ENCODE data around the gene CXCL17.
"Not testable (repeated sequence)": the region's sequence is repeated elsewhere in the genome, so short reads cannot be mapped to it uniquely, and the experiment has no call there.

The CXCL17 gene

DNA sequence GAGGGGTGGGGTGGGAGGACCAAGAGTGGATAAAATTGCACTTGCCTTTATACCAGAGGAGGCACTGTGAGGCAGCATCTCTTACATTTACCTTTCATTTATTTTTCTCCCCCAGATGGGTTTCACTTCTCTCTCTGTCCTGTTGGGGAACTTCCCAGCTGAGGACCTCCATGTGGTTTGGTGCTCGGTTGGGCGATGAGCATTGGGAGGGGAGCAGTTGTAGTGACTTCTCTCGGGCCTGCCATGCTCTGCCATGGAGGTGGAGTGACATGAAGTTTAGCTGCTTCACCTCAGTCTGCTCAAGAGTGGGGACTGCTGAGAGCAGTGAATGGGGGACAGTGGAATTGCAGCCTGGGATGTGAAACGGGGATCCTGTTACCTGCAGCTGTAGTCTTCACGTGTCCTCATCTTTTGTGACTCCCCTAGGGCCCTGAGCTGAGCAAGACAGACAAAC, 23.1 kb upstream of the CXCL17 start:
- DNase-seq, result no peak

DNA sequence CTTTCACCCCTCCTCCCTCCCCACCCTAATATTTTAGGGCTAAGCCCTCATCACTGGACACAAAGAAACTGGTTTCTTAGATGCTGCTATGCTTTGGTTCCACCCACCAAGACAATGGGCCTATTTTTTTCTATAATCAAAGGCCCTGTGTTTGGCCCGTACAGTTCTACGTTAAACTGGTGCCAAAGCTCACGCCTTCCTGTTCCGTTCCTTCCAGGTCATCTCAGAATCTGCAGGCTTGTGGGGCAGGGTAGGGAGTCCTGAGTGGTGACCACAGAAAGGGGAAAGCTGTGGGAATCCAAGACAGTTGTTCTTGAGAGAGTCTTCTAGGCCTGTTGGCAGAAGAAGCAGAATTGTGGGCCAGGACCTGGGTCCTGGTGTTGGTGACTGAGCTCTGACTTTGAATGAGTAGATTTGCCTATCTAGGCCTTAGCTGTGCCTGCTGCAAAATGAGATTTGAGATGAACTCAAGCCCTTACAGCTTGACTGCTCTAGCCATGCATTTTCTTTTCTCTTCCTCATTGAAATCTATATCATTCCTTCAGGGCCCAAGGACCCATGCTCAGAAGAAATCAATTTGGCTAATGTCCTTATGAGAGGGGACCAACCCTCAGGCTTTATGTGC, 19.1 kb upstream of the CXCL17 start:
- DNase-seq, result no peak

DNA sequence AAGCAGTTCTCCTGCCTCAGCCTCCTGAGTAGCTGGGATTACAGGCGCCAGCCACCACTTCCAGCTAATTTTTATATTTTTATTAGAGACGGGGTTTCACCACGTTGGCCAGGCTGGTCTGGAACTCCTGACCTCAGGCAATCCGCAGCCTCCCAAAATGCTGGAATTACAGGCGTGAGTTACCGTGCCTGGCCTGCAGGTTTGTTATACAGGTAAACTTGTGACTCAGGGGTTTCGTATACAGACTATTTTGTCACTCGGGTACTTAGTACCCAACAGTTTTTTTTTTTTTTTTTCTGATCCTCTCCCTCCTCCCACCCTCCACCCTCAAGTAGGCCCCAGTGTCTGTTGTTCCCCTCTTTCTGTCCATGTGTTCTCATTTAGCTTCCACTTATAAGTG, 18.5 kb upstream of the CXCL17 start:
- not testable (repeated sequence) for DNase-seq

DNA sequence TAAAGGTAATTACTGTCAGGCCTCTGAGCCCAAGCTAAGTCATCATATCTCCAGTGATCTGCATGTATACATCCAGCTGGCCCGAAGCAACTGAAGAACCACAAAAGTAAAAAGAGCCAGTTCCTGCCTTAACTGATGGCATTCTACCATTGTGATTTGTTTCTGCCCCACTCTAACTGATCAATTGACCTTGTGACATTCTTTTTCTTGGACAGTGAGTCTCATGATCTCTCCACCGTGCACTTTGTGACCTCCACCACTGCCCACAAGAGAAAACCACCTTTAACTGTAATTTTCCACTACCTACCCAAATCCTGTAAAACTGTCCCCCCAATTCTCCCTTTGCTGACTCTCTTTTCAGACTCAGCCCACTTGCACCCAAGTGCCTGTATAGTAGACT, 17.2 kb upstream of the CXCL17 start:
- DNase-seq, result no peak

DNA sequence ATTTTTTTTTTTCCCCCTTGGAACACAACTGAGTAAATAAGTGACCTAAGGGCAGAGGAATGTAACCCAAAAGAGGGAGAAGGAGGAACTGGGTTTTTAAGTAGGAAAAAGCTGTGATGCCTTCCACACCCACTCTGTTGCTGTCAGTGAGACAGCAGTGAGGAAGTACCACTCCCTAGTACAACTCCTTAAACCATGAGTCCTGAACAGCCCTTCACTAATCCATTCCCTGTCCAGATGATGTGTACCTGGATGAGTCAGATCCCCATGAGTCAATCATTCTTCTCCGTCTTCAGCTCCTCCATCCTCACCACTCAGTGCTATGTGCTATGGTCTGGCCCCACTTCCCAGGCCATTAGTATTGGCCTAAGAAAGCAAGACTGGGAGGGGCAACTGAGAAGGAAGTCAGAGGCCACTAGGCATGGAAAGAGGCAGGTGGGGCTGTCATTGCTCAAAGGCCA, 12.9 kb upstream of the CXCL17 start:
- no peak for DNase-seq

DNA sequence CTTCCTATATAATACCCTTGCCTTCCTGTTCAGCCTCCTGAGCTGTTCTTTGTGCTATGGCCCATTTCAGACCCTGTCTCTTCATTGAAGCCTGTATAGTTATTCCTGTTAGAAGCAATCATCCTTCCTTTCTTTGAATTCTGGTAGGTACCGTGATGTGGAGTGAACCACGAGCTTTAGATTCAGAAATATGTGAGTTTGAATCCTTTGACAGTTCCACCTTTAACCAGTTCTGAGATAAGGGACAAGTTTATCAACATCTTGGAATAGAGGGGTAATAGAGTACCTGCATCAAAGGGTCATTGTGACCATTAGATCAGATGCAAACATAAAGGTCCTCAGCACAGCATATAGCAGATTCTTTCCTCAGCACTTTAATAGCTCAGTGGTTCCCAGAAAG, 12.3 kb upstream of the CXCL17 start:
- DNase-seq, result no peak

DNA sequence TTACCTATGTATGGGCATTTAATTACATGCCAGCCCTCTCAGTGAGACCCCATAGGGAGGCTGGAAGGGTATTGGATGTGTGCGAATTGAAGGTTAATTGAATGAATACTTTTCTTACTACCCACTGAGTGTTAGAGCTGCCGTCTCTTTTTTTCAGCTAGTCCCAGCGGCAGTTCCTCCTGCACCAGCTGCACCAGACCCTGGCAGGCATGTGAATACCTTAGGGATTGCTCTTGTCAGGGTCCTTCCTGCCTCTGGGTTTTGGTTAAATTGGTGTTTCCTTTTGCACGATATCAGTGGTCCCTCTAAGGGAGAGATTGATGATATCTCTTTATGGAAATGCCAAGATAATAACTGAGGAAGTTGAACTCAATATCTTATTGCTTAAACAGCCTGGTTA, 9.8 kb upstream of the CXCL17 start:
- DNase-seq, result no peak

DNA sequence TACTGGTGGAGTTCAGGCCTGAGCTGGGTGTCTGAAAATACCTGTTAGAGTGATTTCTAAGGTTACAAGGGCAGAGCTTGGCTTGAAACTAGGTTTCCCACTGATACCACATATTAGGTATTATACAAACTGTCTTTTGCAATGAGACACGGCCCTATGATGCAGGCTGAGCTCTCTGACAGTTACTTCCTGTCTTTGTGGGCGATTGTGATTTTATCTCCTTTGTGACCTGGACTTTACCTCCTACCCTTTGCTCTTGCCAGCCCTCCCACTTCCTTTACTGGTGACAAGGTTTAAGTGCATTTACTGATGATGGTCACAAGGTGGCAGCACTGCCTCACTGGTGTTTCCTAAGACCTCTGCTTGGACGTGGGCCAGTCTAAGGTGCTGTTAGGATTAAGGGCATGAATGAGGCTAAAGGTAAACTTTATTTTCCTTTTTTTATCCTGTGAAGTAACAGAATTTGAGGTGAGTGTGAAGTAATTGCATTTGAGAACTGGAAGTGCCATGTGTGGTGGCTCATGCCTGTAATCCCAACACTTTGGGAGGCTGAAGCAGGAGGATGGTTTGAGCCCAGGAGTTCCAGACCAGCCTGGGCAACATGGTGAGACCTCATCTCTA, 7.7 kb upstream of the CXCL17 start:
- DNase-seq, result peak; percentile 75

DNA sequence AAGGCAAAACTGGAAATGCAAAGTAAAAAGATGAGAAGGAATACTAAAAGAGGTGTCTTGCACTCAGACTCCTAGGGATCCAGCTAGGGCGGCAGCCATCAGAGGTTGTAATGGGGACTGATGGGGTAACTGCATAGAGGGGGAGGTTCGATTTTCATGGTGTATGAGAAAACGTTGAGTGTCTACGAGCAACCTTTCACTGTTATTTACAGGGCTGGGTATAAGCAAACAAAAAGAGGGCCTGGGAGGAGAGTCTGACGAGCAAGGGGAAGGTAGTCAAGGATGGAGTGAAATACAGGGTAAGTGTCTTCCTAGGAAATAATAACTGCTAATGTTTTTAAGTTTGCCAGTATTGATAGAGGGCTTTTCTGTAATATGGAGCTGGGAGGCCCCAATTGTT, 5.6 kb upstream of the CXCL17 start:
- DNase-seq, result not testable (repeated sequence)

DNA sequence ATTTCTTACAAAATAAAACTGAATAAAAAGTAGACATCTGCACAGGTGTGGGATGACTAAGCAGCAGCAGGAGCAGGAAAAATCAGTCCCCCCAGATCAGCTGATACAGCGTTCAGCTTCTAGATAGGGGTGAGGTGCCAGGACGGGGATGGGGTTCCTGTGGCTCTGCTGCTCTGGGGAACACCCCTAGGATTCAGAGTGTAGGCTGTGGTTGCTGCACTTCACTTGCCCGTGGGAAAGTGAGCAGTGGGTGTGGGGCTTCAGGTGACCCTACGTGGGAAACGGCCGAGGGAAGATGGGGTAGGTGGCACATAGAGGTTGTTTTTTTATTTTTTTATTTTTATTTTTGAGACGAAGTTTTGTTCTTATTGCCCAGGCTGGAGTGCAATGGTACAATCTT, 3.2 kb upstream of the CXCL17 start:
- DNase-seq, result no peak

DNA sequence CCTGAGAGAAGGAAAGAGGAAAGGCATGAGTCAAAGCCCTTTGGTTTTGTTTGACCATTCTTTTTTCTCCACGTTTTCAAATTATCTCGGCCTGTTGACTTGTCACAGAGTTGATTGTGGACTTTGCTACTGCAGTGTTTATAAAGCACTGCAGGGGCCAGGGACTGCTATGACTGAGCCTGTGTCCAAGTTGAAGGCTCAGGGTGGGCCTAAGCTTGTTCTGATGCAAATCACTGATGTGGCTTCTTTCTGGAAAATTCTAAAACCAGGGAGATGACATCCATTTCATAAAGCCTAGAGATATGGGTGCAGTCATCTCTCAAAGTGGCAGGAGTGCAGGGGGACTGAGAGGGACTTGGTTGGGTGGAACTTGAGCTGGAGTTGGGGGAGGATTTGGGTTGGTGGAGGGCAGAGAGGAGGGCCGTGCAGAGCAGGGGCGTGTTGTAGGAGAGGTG, 1.2 kb upstream of the CXCL17 start:
- DNase-seq, result no peak

DNA sequence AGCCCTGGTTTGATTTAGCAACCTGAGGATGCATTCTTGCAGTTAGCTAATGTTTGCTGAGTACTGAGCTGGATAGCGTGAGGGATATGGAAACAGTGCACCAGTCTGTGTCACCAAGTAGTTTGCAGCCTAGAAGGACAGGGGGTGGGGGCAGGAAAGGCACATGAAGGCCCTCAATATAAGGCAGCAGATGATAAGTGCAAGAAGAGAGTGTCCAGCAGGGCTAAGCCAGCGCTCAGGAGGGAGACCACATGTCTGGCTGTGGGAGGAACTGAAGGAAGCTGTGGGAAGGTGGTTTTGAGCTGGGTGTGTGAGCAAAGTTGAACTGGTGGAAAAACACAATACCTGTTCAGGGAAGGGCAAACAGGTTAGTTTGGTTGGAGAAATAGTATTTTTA, 1.7 kb downstream of the CXCL17 start:
- peak; percentile 67 for DNase-seq

DNA sequence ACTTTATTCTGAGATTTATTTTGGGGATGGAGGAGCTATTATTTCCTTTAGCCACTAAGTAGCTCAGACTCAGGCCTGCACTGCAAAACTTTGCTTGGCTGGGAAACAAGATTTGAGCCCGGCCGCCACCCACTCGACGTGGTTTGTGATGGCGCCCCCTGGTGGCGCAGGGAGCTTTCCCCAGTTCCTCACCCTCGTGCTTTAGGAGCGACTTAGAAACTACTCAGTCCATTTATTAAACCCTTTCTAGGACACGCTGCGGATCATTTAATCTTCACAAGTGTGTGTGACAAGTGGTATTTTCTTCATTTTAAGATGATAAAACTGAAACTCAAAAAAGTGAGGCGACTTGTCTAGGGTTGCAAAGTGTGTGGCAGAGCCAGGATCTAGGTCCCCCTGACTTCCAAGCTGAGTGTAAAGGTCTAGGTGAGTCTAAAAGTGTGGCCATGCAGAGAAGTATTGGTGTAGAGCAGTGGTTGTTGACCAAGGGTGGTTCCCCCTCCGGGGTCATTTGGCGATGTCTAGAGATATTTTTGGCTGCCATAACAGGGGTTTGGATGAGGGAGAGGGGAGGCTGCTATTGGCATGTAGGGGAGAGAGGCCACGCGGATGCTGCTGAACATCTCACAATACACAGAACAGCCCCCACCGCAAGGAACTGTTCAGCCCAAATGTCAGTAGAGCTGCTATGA, 2.2 kb downstream of the CXCL17 start:
- peak; percentile 54 for DNase-seq

DNA sequence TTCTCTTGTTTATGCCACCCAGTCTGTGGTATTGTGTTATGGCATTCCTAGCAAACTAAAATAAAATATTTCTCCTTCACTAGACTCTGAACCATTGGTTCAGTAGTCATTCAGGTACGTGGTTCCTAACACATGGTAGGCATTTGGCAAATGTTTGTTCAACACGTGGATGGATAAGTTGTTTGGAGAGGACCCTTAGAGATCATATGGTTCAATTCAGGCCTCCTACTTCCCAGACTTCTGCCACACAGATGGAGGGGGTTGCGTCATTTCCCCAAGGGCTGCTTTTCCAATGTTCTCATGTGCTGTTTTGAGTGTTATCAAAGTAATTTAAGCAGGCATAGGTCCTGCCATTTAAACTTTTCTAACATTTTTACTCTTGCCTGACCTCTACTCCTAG, 6.7 kb downstream of the CXCL17 start:
- no peak for DNase-seq

DNA sequence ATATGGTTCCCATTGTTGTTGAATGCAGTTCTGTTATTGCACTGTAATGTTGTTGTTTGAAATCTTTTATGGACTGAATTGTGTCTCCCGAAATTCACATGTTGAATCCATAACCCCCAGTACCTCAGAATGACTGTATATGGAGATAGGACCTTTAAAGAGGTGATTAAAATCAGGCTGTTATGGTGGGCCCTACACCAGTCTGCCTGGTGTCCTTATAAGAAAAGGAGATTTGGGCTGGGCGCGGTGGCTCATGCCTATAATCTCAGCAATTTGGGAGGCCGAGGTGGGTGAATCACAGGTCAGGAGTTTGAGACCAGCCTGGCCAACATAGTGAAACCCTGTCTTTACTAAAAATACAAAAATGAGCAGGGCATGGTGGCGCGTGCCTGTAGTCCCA, 7.4 kb downstream of the CXCL17 start:
- no peak for DNase-seq

DNA sequence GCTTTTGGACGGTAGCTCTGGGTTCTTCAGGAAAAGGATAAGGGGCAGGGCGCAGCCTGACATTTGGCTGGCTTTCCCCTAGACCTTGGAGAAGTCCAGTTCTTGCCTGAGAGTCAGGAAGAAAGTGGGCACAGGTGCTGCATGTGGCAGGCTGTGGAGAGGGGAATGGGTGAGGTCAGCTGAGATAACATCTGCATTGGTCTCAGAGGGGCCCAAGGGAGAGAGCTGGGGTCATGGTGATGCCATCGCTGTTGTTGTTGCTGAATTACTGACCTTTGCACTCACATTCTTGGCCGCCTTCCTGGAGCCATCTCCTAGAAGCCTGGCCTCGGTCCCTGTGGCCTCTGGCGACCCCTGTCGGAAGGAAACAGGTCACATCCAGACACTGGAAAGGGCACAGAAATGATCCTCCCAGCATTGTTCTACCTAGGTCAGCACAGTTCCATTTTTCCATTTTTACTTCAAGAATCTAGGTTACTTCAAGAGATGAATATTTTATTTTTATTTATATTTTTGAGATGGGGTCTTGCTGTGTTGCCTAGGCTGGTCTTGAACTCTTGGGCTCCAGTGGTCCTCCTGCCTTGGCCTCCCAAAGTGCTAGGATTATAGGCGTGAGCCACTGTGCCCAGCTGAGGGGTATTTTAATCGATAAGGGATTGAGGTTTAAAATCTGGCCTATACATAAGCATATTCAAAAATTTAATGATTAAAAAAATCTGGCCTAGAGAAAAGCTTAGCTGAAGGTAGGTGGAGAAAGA, 9.1 kb downstream of the CXCL17 start:
- no peak for DNase-seq

DNA sequence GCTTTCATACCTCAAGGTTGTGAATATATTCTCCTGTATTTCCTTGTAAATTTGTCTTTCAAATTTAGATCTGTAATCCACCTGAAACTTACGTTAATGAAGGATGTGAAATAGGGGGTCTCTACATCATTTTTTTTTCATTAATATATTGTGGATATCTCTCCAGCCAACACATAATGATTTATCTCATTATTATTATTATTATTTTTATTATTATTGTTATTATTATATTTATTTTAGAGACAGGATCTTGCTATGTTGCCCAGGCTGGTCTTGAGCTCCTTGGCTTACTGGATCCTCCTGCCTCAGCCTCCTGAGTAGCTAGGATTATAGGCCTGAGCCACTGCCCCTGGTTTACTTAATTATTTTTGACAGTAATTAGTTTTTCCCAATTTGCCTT, 11.3 kb downstream of the CXCL17 start:
- no peak for DNase-seq

DNA sequence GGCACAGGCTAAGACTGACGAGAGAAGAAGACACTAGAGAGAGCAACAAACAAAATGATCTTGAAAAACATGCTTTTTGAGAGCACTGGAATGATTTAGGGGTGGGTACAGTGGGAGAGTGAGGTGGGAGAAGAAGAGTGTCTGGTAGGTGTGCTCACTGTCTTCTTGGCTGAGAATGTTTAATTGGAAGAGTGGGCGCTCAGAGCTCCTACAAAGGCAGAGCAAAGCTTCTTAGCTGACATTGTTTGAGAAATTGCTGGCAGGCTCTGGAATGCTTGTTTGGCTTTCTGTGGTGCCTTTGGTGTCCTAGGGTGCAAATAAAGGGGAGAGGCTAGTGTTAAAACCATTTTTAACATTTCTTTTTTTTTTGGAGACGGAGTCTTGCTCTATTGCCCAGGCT, 14.1 kb downstream of the CXCL17 start:
- DNase-seq, result no peak

DNA sequence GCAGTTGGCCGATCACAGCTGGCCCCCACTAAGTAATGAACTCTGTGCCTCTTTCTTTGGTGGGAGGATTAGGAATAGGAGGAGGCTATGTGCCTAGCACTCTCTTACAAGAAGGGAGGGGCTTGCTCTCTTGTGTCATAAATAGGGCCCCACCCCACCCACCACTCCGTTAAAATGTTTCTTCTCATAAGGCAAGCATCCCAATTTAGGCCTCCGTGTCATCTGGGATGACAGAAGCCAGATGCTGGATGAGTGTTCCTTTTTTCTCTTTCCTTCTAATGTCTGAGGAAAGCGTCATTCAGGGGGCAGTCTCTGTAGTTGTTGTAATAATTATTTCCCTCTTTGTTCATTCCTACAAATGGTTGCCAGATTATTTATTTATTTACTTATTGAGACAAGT, 15.4 kb downstream of the CXCL17 start, which contains the start of gene LIPE:
TSS of gene LIPE (minus strand) at position 76 of the 400 bp plus-strand sequence. CDS start 239 bp downstream, outside the sequence.
- no peak for DNase-seq

DNA sequence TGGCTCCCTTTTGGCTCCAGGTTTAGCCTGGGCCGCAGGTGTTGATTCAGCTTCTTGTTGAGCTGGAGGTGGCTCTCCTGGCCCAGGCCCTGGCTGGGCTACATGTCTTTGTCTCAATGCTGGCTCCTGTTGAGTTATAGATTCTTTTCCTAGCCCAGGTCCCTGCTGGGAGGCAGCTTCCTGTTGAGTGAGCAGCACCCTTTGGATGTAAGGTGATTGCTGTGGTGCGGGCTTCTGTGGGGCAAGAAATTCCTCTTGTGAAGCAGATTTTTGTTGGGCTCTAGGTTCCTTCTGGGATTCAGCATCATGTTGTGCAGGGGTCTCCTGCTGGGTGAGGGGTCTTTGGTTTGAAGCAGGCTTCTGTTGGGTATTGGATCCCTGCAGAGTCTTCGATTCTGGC, 16.1 kb downstream of the CXCL17 start:
- DNase-seq, result no peak

DNA sequence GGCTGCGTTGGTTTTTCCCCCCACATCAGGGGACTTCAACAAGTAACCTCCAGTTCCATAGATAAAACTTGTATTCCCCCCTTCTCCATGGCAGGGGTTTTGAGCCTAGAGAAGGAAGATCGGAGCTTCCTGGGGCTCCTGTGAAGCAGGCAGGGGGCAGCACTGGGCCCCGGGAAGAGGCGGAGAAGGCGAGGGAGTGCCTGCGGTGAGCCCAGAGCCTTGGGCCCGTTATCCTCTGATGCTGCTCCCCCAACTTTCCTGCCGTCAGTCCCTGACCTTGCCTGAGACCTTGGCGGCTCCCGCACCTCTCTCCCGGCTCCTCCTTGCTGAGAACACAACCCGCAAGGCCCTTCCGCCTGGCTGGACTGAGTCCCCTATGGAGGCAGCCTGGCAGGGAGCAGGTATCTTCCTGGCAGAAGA, 18.0 kb downstream of the CXCL17 start:
- DNase-seq, result no peak

DNA sequence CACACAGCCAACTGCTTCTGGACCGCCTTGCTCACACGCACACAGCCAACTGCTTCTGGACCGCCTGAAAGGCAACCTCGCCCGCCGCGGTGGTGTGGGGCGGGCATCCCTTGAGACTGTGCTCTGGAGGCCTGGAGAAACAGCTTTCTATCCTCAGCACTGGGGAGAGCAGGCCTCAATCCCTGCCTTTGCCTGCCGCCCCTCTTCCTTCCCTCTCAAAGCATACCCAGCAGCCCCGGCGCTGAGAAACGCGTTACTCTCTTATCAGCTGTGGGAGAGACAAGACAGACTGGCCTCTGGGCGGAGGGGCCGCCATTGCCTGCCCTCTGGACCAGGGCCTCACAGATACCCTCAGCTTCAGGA, 18.4 kb downstream of the CXCL17 start:
- DNase-seq, result no peak
